ENCODE results near the gene SORL1-AS1.

GRCh38 chr11:121489823-121490222 is 37.1 kb upstream of the SORL1-AS1 start:
- TF ChIP-seq CTCF (IDR thresholded peaks at IDR 0.05) (no peak), POLR2A (IDR thresholded peaks at IDR 0.05) (no peak)
